Thyroid gland (tissue), 4 donors: ENCODE measurements around the gene DST.

Source experiments
- CTCF ChIP-seq, 6 experiments: fragments of 200-600 bp in 3 of 6; fragments of 450-650 bp in 3 of 6; sonication (generic) in 3 of 6; IDR thresholded peaks; one replicate each; pipeline ENCODE4 v1.5.1; 2016 to 2019; ENCODE audit warnings: antibody characterized with exemption in 6 of 6, mild to moderate bottlenecking in 2 of 6, inconsistent platforms in 1 of 6, moderate library complexity in 1 of 6
- POLR2A ChIP-seq, 2 donors: fragments of 450-650 bp; IDR thresholded peaks; one replicate each; pipeline ENCODE4 v1.6.1; 2017; ENCODE audit warnings: antibody characterized with exemption in 2 of 2, mild to moderate bottlenecking in 2 of 2, moderate library complexity in 1 of 2

- TF ChIP-seq CTCF (IDR thresholded peaks at IDR 0.05) = no peak
- no peak for TF ChIP-seq POLR2A (IDR thresholded peaks at IDR 0.05)
Observed at GRCh38 chr6:56593801-56594318, 48.8 kb downstream of the DST start.
